SK-N-DZ (cell line): Measurements from ENCODE around the gene PCDHB10. TPM values are rescaled to one million over a fixed set of nuclear protein-coding genes. Genes with fewer than 3 reads are reported as not detected.
A peak's percentile ranks its signal among the peaks of the same experiment; 100 is the strongest.
"Not testable (repeated sequence)": the region's sequence is repeated elsewhere in the genome, so short reads cannot be mapped to it uniquely, and the experiment has no call there.

ENCODE experiments used
- DNase-seq: peaks from one replicate; pipeline ENCODE4 v3.0.0-alpha.2; 2015; ENCODE audit warnings: low spot score
- polyA plus RNA-seq, 2 experiments: library from polyadenylated mRNA; depleted of rRNA; stranded (reverse); fragments of >200 nt; gene quantifications; 2 replicates each; pipeline ENCODE4 v1.2.3, GENCODE V29; 2014

The PCDHB10 gene
- polyA plus RNA-seq (2014; cell fraction: cytosol; rRNA removed) = 4.5 and 6.8 TPM in 2 replicates
- 2.2 and 5.5 TPM in 2 replicates for polyA plus RNA-seq (2014; cell fraction: nucleus; rRNA removed)

DNA sequence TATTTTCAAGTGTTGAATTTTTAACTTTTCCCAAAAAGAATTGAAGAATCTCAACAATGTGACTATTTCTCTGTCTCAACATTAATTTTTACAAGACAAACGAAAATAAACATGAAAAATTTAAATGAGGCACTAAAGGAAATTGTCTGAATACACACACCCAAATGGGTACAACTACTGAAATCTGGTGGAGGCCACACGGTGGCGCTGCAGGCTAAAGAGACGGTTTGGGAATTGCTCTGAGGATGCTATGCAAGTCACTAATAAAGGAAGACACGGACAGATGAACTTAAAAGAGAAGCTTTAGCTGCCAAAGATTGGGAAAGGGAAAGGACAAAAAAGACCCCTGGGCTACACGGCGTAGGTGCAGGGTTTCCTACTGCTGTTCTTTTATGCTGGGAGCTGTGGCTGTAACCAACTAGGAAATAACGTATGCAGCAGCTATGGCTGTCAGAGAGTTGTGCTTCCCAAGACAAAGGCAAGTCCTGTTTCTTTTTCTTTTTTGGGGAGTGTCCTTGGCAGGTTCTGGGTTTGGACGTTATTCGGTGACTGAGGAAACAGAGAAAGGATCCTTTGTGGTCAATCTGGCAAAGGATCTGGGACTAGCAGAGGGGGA is at the start of gene PCDHB10:
TSS of gene PCDHB10 (plus strand) at position 244 of the 616 bp plus-strand sequence. CDS start at position 444, 200 bp downstream.
- DNase-seq = peak; percentile 62

DNA sequence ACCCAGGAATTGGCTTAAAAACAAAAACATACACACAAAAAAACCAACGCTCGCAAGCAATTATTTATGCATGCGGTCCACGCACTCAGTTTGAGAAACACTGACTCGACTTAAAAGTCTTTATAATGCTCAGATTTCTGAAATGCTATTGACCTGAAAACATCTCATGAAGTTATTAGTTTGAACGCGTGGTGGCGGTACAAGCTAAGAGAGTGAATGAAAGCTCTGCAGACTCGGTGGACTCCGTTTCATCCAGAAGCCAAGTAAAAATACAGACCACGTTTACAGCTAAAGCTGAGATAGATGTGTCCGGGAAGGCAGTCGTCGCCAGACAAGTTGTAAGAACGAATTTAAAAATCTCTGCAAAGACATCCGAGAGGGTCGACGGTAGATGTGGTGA is 42.3 kb upstream of the PCDHB10 start, which contains the start of gene PCDHB6:
TSS of gene PCDHB6 (plus strand) at position 246 of the 400 bp plus-strand sequence. CDS start 201 bp downstream, outside the sequence.
- DNase-seq = peak; percentile 53

DNA sequence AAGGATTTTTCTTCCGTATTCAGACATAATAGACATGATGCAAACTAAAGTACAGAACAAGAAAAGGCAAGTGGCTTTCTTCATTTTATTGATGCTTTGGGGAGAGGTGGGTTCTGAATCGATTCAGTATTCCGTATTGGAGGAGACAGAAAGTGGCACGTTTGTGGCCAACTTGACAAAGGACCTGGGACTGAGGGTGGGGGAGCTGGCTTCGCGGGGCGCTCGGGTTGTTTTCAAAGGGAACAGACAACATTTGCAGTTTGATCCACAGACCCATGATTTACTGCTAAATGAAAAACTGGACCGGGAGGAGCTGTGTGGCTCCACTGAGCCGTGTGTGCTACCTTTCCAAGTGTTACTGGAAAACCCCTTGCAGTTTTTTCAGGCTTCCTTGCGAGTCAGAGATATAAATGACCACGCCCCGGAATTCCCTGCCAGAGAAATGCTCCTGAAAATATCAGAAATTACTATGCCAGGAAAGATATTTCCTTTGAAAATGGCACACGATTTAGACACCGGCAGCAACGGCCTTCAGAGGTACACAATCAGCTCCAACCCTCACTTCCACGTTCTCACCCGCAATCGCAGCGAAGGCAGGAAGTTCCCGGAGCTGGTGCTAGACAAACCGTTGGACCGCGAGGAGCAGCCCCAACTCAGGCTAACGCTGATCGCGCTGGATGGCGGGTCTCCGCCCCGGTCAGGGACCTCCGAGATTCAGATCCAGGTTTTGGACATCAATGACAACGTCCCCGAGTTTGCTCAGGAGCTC is 41.7 kb upstream of the PCDHB10 start:
- no peak for DNase-seq

GRCh38 chr5:141150993-141151325 is 41.2 kb upstream of the PCDHB10 start:
- DNase-seq = no peak

- not testable (repeated sequence) for DNase-seq
These were observed 40.5 kb upstream of the PCDHB10 start for GRCh38 chr5:141151632-141152031.

DNA sequence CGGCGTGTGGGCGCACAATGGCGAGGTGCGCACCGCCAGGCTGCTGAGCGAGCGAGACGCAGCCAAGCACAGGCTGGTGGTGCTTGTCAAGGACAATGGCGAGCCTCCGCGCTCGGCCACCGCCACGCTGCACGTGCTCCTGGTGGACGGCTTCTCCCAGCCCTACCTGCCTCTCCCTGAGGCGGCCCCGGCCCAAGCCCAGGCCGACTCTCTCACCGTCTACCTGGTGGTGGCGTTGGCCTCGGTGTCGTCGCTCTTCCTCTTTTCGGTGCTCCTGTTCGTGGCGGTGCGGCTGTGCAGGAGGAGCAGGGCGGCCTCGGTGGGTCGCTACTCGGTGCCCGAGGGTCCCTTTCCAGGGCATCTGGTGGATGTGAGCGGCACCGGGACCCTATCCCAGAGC is 40.1 kb upstream of the PCDHB10 start:
- DNase-seq = not testable (repeated sequence)

DNA sequence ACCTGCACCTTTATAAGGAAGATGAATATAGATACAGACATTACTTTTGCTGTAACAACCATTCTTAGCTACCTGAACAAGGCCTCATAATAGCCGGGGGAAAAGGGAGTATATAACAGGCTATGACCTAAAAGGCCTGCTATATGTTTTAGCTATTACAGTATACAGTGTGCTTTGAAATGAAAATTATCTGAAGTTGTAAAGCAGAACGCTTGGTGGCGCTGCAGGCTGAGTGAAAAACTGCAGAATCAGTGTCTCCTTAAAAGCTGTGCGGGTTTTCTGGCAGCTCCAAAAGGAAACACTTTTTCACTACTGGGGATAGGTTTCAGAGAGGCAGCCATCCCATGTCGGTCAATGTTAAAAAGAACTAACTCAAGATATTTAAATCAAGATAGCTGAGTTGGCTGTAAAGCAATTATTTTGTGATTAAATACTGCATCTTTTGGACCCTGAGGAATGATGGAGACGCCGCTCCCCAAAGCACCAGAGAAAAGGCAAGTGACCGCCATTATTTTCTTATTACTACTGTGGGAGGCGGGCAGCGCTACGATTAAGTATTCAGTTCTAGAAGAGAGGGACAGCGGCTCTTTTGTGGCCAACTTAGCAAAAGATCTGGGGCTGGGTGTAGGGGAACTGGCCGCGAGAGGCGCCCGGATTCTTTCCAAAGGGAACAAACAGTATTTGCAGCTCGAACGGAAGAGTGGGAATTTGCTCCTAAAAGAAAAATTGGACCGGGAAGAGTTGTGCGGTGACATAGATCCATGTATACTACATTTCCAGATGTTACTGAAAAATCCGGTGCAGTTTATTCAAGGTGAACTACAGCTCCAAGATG is 36.4 kb upstream of the PCDHB10 start:
- DNase-seq = no peak

DNA sequence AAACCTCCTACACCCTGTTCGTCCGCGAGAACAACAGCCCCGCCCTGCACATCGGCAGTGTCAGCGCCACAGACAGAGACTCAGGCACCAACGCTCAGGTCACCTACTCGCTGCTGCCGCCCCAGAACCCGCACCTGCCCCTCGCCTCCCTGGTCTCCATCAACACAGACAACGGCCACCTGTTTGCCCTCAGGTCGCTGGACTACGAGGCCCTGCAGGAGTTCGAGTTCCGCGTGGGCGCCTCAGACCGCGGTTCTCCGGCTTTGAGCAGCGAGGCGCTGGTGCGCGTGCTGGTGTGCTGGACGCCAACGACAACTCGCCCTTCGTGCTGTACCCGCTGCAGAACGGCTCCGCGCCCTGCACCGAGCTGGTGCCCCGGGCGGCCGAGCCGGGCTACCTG is 34.8 kb upstream of the PCDHB10 start:
- not testable (repeated sequence) for DNase-seq

GRCh38 chr5:141157901-141158300 is 34.3 kb upstream of the PCDHB10 start:
- not testable (repeated sequence) for DNase-seq

GRCh38 chr5:141172381-141173204 is 19.6 kb upstream of the PCDHB10 start, which contains the start of gene PCDHB7:
TSS of gene PCDHB7 (plus strand) at chr5:141172644. CDS start at chr5:141172836, 192 bp downstream.
- DNase-seq = peak; percentile 45

GRCh38 chr5:141174291-141175104 is 17.7 kb upstream of the PCDHB10 start:
- DNase-seq = not testable (repeated sequence)

GRCh38 chr5:141175933-141176332 is 16.2 kb upstream of the PCDHB10 start:
- DNase-seq = no peak

- DNase-seq = peak; percentile 26
These were observed 14.5 kb upstream of the PCDHB10 start, which contains the start of gene PCDHB8 for GRCh38 chr5:141177577-141178191. TSS of gene PCDHB8 (plus strand) at chr5:141177790. CDS start at chr5:141178035, 245 bp downstream.

GRCh38 chr5:141179371-141179770 is 12.8 kb upstream of the PCDHB10 start:
- not testable (repeated sequence) for DNase-seq

DNA sequence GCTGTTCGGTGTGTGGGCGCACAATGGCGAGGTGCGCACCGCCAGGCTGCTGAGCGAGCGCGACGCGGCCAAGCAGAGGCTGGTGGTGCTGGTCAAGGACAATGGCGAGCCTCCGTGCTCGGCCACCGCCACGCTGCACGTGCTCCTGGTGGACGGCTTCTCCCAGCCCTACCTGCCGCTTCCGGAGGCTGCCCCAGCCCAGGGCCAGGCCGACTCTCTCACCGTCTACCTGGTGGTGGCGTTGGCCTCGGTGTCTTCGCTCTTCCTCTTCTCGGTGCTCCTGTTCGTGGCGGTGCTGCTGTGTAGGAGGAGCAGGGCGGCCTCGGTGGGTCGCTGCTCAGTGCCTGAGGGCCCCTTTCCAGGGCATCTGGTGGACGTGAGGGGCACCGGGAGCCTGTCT is 12.3 kb upstream of the PCDHB10 start:
- DNase-seq = not testable (repeated sequence)

DNA sequence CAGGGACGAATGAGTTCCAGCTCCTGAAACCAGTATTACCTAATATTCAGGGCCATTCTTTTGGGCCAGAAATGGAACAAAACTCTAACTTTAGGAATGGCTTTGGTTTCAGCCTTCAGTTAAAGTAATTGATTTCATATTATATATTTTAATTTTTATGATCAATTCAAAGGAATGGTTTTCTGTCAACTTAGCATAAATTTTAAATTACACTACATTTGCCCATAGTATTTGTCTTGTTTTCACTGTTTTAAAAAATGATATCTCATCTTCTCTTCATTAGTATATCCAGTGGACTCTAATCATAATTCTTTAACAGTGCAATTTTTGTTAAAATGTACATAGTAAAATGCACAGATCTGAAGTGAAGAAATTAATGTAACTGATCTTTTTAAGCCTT is 11.8 kb upstream of the PCDHB10 start:
- DNase-seq = no peak

DNA sequence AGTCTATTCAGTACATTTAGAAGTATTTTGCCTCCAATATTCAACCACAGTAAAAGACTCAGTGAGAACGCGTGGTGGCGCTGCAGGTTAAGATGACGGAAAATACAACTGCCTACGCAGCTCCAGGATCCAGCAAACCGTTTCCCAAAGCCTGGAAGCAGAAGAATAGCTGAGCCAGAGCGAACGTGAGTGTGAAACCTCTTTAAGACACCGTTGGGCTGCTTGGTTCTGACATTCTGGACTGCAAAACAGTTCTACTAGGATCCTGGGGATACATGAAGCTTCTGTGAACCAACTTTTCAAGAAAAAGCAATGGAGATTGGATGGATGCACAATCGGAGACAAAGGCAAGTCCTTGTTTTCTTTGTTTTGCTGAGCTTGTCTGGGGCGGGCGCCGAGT is 9.9 kb upstream of the PCDHB10 start, which contains the start of gene PCDHB16:
TSS of gene PCDHB16 (plus strand) at position 140 of the 400 bp plus-strand sequence. CDS start at position 313, 173 bp downstream.
- peak; percentile 72 for DNase-seq

GRCh38 chr5:141184117-141184855 is 7.9 kb upstream of the PCDHB10 start:
- DNase-seq = not testable (repeated sequence)
